ENCODE measurements around the gene CERS6.

Gene CERS6

GRCh38 chr2:168504323-168504722 lies 48.3 kb downstream of the CERS6 start:
- no peak overlapping the region for H3K4me3 ChIP-seq (ENCODE audit: low read depth, low read length)
- TF ChIP-seq CTCF (IDR thresholded peaks at IDR 0.05; ENCODE audit: low read depth, low read length) = no peak

- no peak overlapping the region for H3K4me3 ChIP-seq (ENCODE audit: low read depth, low read length)
- TF ChIP-seq CTCF (IDR thresholded peaks at IDR 0.05; ENCODE audit: low read depth, low read length) = no peak
Measured at GRCh38 chr2:168510125-168510756, 54.2 kb downstream of the CERS6 start.

GRCh38 chr2:168514692-168515091 lies 58.6 kb downstream of the CERS6 start:
- no peak for TF ChIP-seq CTCF (IDR thresholded peaks at IDR 0.05; ENCODE audit: low read depth, low read length)
- H3K4me3 ChIP-seq (ENCODE audit: low read depth, low read length) = no peak overlapping the region

GRCh38 chr2:168515502-168515901 lies 59.4 kb downstream of the CERS6 start:
- H3K4me3 ChIP-seq (ENCODE audit: low read depth, low read length) = no peak overlapping the region
- TF ChIP-seq CTCF (IDR thresholded peaks at IDR 0.05; ENCODE audit: low read depth, low read length) = no peak

GRCh38 chr2:168517816-168518215 lies 61.7 kb downstream of the CERS6 start:
- TF ChIP-seq CTCF (IDR thresholded peaks at IDR 0.05; ENCODE audit: low read depth, low read length) = no peak

GRCh38 chr2:168518555-168519066 lies 62.5 kb downstream of the CERS6 start:
- no peak overlapping the region for H3K4me3 ChIP-seq (ENCODE audit: low read depth, low read length)
- TF ChIP-seq CTCF (IDR thresholded peaks at IDR 0.05; ENCODE audit: low read depth, low read length) = no peak

More at GRCh38 chr2:168517816-168518215, 61.7 kb downstream of the CERS6 start:
- H3K4me3 ChIP-seq (ENCODE audit: low read depth, low read length) = no peak overlapping the region

GRCh38 chr2:168519534-168520308 lies 63.6 kb downstream of the CERS6 start:
- no peak overlapping the region for H3K4me3 ChIP-seq (ENCODE audit: low read depth, low read length)
- no peak for TF ChIP-seq CTCF (IDR thresholded peaks at IDR 0.05; ENCODE audit: low read depth, low read length)

Data from WI38 (cell line).